ENCODE results near the gene KCNC1. TPM values are rescaled to one million over a fixed set of nuclear protein-coding genes. Genes with fewer than 3 reads are reported as not detected.

Gene KCNC1
- total RNA-seq, 3 donors from 2014 or later: 0.29 to 0.66 (median 0.34) TPM

- Histone ChIP-seq H3K4me3 (no peak overlapping the region), H3K9me3 (no peaks in the 10 kb centered on the region), H3K4me1 (ENCODE audit: low read depth) (no peaks in the 10 kb centered on the region), H3K36me3 (ENCODE audit: low read depth) (no peaks in the 10 kb centered on the region)
- ATAC-seq (no peak), DNase-seq (no peak)
- intact Hi-C loops (cut with DNase I, micrococcal nuclease): no loop called here
- TF ChIP-seq, protein P1, sequence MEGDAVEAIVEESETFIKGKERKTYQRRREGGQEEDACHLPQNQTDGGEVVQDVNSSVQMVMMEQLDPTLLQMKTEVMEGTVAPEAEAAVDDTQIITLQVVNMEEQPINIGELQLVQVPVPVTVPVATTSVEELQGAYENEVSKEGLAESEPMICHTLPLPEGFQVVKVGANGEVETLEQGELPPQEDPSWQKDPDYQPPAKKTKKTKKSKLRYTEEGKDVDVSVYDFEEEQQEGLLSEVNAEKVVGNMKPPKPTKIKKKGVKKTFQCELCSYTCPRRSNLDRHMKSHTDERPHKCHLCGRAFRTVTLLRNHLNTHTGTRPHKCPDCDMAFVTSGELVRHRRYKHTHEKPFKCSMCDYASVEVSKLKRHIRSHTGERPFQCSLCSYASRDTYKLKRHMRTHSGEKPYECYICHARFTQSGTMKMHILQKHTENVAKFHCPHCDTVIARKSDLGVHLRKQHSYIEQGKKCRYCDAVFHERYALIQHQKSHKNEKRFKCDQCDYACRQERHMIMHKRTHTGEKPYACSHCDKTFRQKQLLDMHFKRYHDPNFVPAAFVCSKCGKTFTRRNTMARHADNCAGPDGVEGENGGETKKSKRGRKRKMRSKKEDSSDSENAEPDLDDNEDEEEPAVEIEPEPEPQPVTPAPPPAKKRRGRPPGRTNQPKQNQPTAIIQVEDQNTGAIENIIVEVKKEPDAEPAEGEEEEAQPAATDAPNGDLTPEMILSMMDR (IDR thresholded peaks at IDR 0.05): no peak
Observed at GRCh38 chr11:17793642-17794170, 59.1 kb downstream of the KCNC1 start.

DNA sequence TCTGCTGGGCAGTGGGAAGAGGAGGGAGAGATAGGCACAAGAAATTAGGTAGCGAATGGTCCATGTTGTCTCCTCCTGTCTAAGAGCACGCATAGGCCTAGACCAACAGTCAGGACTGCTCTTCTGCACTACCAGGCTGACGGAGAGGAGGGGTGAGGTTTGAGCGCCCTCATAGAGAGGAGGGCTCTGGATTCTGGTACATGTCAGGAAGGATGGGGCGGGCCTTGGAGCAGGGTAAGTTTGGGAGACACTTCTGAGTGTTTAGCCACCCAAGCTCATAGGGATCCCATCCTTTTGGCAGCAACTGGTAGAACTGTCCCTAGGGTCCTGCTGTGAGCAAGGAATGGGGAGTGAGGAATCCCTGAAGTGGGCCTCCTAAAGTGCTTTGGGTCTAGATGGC is 60.4 kb downstream of the KCNC1 start:
- Histone ChIP-seq H3K4me3 (no peak overlapping the region), H3K9me3 (no peaks in the 10 kb centered on the region), H3K4me1 (ENCODE audit: low read depth) (no peaks in the 10 kb centered on the region), H3K36me3 (ENCODE audit: low read depth) (no peaks in the 10 kb centered on the region)
- no peak for DNase-seq
- intact Hi-C loops (cut with DNase I, micrococcal nuclease): no loop called here
- ATAC-seq: no peak
- TF ChIP-seq, protein P1 (IDR thresholded peaks at IDR 0.05): no peak

DNA sequence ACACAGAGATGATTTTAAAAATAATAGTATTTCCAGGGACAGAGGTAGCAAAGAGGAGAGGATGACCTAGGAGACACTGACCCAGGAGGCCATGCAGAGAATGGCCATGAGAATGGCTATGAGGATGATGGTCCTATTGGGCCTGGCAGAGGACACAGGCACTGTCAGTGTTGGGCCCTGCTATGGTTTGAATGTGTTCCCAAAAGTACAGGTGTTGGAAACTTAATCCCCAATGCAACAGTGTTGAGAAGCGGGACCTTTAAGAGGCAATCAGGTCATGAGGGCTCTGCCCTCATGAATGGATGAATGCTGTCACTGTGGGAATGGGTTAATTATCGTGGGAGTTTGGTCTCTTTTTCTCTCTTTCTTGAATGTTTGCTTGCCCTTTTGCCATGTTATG is 61.6 kb downstream of the KCNC1 start:
- Histone ChIP-seq H3K9me3 (no peaks in the 10 kb centered on the region), H3K4me3 (no peak overlapping the region), H3K4me1 (ENCODE audit: low read depth) (no peaks in the 10 kb centered on the region), H3K36me3 (ENCODE audit: low read depth) (no peaks in the 10 kb centered on the region)
- ATAC-seq (no peak), DNase-seq (no peak)
- TF ChIP-seq, protein P1 (IDR thresholded peaks at IDR 0.05): no peak
- intact Hi-C loops (cut with DNase I, micrococcal nuclease): no loop called here

GRCh38 chr11:17798253-17798652 is 63.7 kb downstream of the KCNC1 start:
- ATAC-seq (no peak), DNase-seq (no peak)
- no peaks in the 10 kb centered on the region for H3K36me3 ChIP-seq (ENCODE audit: low read depth)
- intact Hi-C loops (cut with DNase I, micrococcal nuclease): no loop called here
- no peaks in the 10 kb centered on the region for H3K9me3 ChIP-seq
- no peaks in the 10 kb centered on the region for H3K4me1 ChIP-seq (ENCODE audit: low read depth)
- no peak overlapping the region for H3K4me3 ChIP-seq
- TF ChIP-seq, protein P1 (IDR thresholded peaks at IDR 0.05): no peak

DNA sequence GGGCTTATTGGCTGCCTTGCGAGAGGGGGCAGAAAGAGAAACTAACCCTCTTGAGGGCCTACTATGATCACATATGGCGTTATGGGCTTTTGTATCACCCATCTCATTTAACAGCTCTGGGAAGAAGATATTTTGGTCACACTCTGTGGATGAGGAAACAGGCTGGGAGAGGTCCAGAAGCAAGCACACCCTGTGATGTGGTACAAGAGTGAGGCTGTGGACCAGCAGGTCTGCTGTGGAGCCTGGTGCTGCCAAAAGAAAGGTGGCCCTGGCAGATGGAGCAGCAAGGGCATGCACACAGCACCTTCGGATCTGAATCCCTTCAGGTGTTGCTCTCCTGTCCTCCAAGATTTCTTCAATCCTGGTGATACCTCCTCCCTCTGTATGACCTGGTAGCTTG is 64.1 kb downstream of the KCNC1 start:
- TF ChIP-seq, protein P1 (IDR thresholded peaks at IDR 0.05): no peak
- intact Hi-C loops (cut with DNase I, micrococcal nuclease): no loop called here
- ATAC-seq: no peak
- no peaks in the 10 kb centered on the region for H3K36me3 ChIP-seq (ENCODE audit: low read depth)
- H3K4me3 ChIP-seq: no peak overlapping the region
- no peaks in the 10 kb centered on the region for H3K4me1 ChIP-seq (ENCODE audit: low read depth)
- DNase-seq: no peak
- H3K9me3 ChIP-seq: no peaks in the 10 kb centered on the region

- H3K36me3 ChIP-seq (ENCODE audit: low read depth): no peaks in the 10 kb centered on the region
- H3K9me3 ChIP-seq: no peaks in the 10 kb centered on the region
- no peaks in the 10 kb centered on the region for H3K4me1 ChIP-seq (ENCODE audit: low read depth)
- ATAC-seq: no peak
- intact Hi-C loops (cut with DNase I, micrococcal nuclease): no loop called here
- DNase-seq: no peak
- TF ChIP-seq, protein P1 (IDR thresholded peaks at IDR 0.05): no peak
- no peak overlapping the region for H3K4me3 ChIP-seq
Observed at GRCh38 chr11:17799147-17799546, 64.6 kb downstream of the KCNC1 start.
